Measurements from ENCODE around the gene LOC128125822.

LOC128125822 gene

GRCh38 chr6:63599243-63599642 is 27.0 kb downstream of the LOC128125822 start:
- intact Hi-C loops (cut with micrococcal nuclease): loop anchor here (2.0 to 5.0 kb wide), 2 partner anchors 166 to 203 kb away; no protein-coding TSS in a partner anchor
- ChIA-PET POLR2A (no interaction called here), RAD21 (ENCODE audit: low non-redundant PET in 1 of 2, low total read pairs in 2 of 2, uncharacterized antibody in 2 of 2, unreplicated experiment in 2 of 2) (interaction anchor here in 1 of 2 experiments (1.1 kb wide), 1 partner anchor 165 kb away, joined by 4 read pairs; no protein-coding TSS in a partner anchor), CTCF (interaction anchor here (1.1 to 3.1 kb wide), 8 partner anchors 12 to 251 kb away, joined by 3 to 35 read pairs (median 5); no protein-coding TSS in a partner anchor)
- Histone ChIP-seq H3K4me2 (ENCODE audit: low read length) (no peak overlapping the region), H3K9me2 (ENCODE audit: insufficient read depth) (no peaks in the 10 kb centered on the region), H3K9ac (ENCODE audit: low read length) (no peak overlapping the region), H3K4me1 (ENCODE audit: control insufficient read depth in 1 of 2, insufficient read depth in 2 of 2, low read length in 2 of 2) (peaks cover 0 to 4% of the 10 kb centered on the region in 2 experiments; a peak in 1 of 4 replicates), H3K9me3 (ENCODE audit: control insufficient read depth in 1 of 2, insufficient read depth in 1 of 2, low read depth in 1 of 2, low read length in 2 of 2) (no peaks in the 10 kb centered on the region), H3K36me3 (ENCODE audit: control insufficient read depth in 1 of 2, insufficient read depth in 2 of 2, low read length in 2 of 2) (no peaks in the 10 kb centered on the region), H2AFZ (ENCODE audit: low read depth, low read length, poor library complexity, severe bottlenecking) (no peak overlapping the region), H3K27me3 (ENCODE audit: insufficient read depth, low read length) (no peaks in the 10 kb centered on the region), H3K4me3 (replicated peaks in 1 of 2; ENCODE audit: low read depth in 1 of 2, low read length in 2 of 2) (no peak overlapping the region), H3K27ac (ENCODE audit: low read depth, low read length) (no peak overlapping the region), H3K79me2 (ENCODE audit: insufficient read depth, low read length) (no peaks in the 10 kb centered on the region), H4K20me1 (ENCODE audit: insufficient read depth) (no peaks in the 10 kb centered on the region)
- no TSS peak for BruUV-seq (replicated peaks)
- ATAC-seq: no peak
- no peak for DNase-seq (ENCODE audit: low read depth, low spot score)
- TF ChIP-seq EGR1 (IDR thresholded peaks at IDR 0.05; ENCODE audit: low read depth): no peak

- RAD21 ChIA-PET (ENCODE audit: low non-redundant PET in 1 of 2, low total read pairs in 2 of 2, uncharacterized antibody in 2 of 2, unreplicated experiment in 2 of 2): no interaction called here
- CTCF ChIA-PET: no interaction called here
- ATAC-seq (no peak), DNase-seq (ENCODE audit: low read depth, low spot score) (no peak)
- POLR2A ChIA-PET: no interaction called here
- H3K4me3 ChIP-seq (replicated peaks in 1 of 2; ENCODE audit: low read depth in 1 of 2, low read length in 2 of 2): no peak overlapping the region
- no TSS peak for BruUV-seq (replicated peaks)
- H3K9ac ChIP-seq (ENCODE audit: low read length): no peak overlapping the region
- H3K79me2 ChIP-seq (ENCODE audit: insufficient read depth, low read length): no peaks in the 10 kb centered on the region
- H3K9me3 ChIP-seq (ENCODE audit: control insufficient read depth in 1 of 2, insufficient read depth in 1 of 2, low read depth in 1 of 2, low read length in 2 of 2): no peaks in the 10 kb centered on the region
- no peaks in the 10 kb centered on the region for H4K20me1 ChIP-seq (ENCODE audit: insufficient read depth)
- H3K27me3 ChIP-seq (ENCODE audit: insufficient read depth, low read length): no peaks in the 10 kb centered on the region
- H2AFZ ChIP-seq (ENCODE audit: low read depth, low read length, poor library complexity, severe bottlenecking): no peak overlapping the region
- H3K9me2 ChIP-seq (ENCODE audit: insufficient read depth): no peaks in the 10 kb centered on the region
- H3K4me2 ChIP-seq (ENCODE audit: low read length): no peak overlapping the region
- no peaks in the 10 kb centered on the region for H3K36me3 ChIP-seq (ENCODE audit: control insufficient read depth in 1 of 2, insufficient read depth in 2 of 2, low read length in 2 of 2)
- intact Hi-C loops (cut with micrococcal nuclease): loop anchor here (1.0 kb wide), 1 partner anchor 247 kb away; no protein-coding TSS in a partner anchor
- peaks cover 0 to 4% of the 10 kb centered on the region in 2 experiments; a peak in 1 of 4 replicates for H3K4me1 ChIP-seq (ENCODE audit: control insufficient read depth in 1 of 2, insufficient read depth in 2 of 2, low read length in 2 of 2)
- no peak overlapping the region for H3K27ac ChIP-seq (ENCODE audit: low read depth, low read length)
- TF ChIP-seq SIN3A (IDR thresholded peaks at IDR 0.05; ENCODE audit: low read depth): no peak
- no peak for TF ChIP-seq CEBPB (IDR thresholded peaks at IDR 0.05; ENCODE audit: low read depth)
Observed at GRCh38 chr6:63600136-63600535, 27.9 kb downstream of the LOC128125822 start.

- no peak overlapping the region for H3K27ac ChIP-seq (ENCODE audit: low read depth, low read length)
- intact Hi-C loops (cut with micrococcal nuclease): no loop called here
- H3K9me2 ChIP-seq (ENCODE audit: insufficient read depth): no peaks in the 10 kb centered on the region
- DNase-seq (ENCODE audit: low read depth, low spot score) (no peak), ATAC-seq (no peak)
- no peaks in the 10 kb centered on the region for H3K36me3 ChIP-seq (ENCODE audit: control insufficient read depth in 1 of 2, insufficient read depth in 2 of 2, low read length in 2 of 2)
- POLR2A ChIA-PET: no interaction called here
- no peak overlapping the region for H3K4me3 ChIP-seq (replicated peaks in 1 of 2; ENCODE audit: low read depth in 1 of 2, low read length in 2 of 2)
- no peaks in the 10 kb centered on the region for H3K27me3 ChIP-seq (ENCODE audit: insufficient read depth, low read length)
- H3K4me1 ChIP-seq (ENCODE audit: control insufficient read depth in 1 of 2, insufficient read depth in 2 of 2, low read length in 2 of 2): no peaks in the 10 kb centered on the region
- no peak overlapping the region for H3K4me2 ChIP-seq (ENCODE audit: low read length)
- no peak overlapping the region for H2AFZ ChIP-seq (ENCODE audit: low read depth, low read length, poor library complexity, severe bottlenecking)
- H3K79me2 ChIP-seq (ENCODE audit: insufficient read depth, low read length): no peaks in the 10 kb centered on the region
- H4K20me1 ChIP-seq (ENCODE audit: insufficient read depth): no peaks in the 10 kb centered on the region
- no peaks in the 10 kb centered on the region for H3K9me3 ChIP-seq (ENCODE audit: control insufficient read depth in 1 of 2, insufficient read depth in 1 of 2, low read depth in 1 of 2, low read length in 2 of 2)
- no TSS peak for BruUV-seq (replicated peaks)
- RAD21 ChIA-PET (ENCODE audit: low non-redundant PET in 1 of 2, low total read pairs in 2 of 2, uncharacterized antibody in 2 of 2, unreplicated experiment in 2 of 2): no interaction called here
- H3K9ac ChIP-seq (ENCODE audit: low read length): no peak overlapping the region
- CTCF ChIA-PET: no interaction called here
- TF ChIP-seq EGR1 (IDR thresholded peaks at IDR 0.05; ENCODE audit: low read depth) (no peak), YY1 (IDR thresholded peaks at IDR 0.05; ENCODE audit: extremely low read depth, insufficient replicate concordance, low read depth, low read length) (no peak), CEBPB (IDR thresholded peaks at IDR 0.05; ENCODE audit: low read depth) (no peak), SIN3A (IDR thresholded peaks at IDR 0.05; ENCODE audit: low read depth) (no peak), EZH2phosphoT487 (IDR thresholded peaks at IDR 0.05; ENCODE audit: borderline replicate concordance) (no peak), FOSL1 (IDR thresholded peaks at IDR 0.05; ENCODE audit: low read depth) (no peak), ZFX (IDR thresholded peaks at IDR 0.05) (no peak), ZNF274 (IDR thresholded peaks at IDR 0.05; ENCODE audit: low read depth, low read length) (no peak), TCF7L2 (IDR thresholded peaks at IDR 0.05; ENCODE audit: borderline replicate concordance, extremely low read depth, insufficient read depth, insufficient read length) (no peak), CTCF (IDR thresholded peaks at IDR 0.05 in 2 of 3, conservative IDR thresholded peaks at IDR 0.05 in 1 of 3; ENCODE audit: borderline replicate concordance in 1 of 3, insufficient read depth in 1 of 3, low read depth in 2 of 3, low read length in 2 of 3) (no peak), CBX3 (IDR thresholded peaks at IDR 0.05; ENCODE audit: low read depth) (no peak), SRF (IDR thresholded peaks at IDR 0.05; ENCODE audit: low read depth) (no peak)
- TF ChIP-seq, protein P1, sequence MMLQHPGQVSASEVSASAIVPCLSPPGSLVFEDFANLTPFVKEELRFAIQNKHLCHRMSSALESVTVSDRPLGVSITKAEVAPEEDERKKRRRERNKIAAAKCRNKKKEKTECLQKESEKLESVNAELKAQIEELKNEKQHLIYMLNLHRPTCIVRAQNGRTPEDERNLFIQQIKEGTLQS (IDR thresholded peaks at IDR 0.05): no peak
Observed at GRCh38 chr6:63609231-63609630, 37.0 kb downstream of the LOC128125822 start.

All from HCT116 (cell line).